AG09319 (cell line): ENCODE data around the gene CHST12.

Experiments
- DNase-seq: peaks from one replicate; pipeline ENCODE4 v3.0.0-alpha.2; 2010; ENCODE audit warnings: low read depth; ENCODE audit errors: extremely low read depth
- CTCF ChIP-seq: IDR thresholded peaks from 2 replicates; pipeline ENCODE4 v1.5.1; 2011; ENCODE audit warnings: low read depth, mild to moderate bottlenecking, inconsistent platforms, low read length, moderate library complexity

CHST12 gene

DNA sequence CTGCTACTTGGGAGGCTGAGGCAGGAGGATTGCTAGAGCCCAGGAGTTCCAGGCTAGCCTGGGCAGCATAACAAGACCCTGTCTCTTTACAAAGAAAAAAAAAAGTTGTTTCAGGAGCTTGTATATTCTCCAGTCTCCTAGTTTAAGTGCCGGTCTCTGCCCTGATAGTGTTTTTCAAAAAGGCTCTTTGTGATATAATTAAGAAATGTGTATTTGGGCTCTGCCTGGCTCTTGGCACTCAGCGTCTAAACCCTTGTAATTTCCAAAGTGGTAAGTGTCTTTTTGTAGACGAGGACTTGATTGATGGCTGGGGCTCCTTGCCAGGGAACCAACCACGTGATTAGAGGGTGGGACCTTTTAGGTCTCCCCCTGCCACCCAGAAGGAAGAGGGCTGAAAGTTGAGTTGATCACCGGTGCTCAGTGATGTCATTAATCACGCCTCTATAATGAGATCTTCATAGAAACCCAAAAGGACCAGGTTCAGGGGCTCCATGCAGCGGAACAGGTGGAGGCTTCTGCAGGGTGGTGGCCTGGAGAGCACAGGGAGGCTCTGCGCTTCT, 44.4 kb upstream of the CHST12 start:
- TF ChIP-seq CTCF: no peak
- DNase-seq: no peak

DNA sequence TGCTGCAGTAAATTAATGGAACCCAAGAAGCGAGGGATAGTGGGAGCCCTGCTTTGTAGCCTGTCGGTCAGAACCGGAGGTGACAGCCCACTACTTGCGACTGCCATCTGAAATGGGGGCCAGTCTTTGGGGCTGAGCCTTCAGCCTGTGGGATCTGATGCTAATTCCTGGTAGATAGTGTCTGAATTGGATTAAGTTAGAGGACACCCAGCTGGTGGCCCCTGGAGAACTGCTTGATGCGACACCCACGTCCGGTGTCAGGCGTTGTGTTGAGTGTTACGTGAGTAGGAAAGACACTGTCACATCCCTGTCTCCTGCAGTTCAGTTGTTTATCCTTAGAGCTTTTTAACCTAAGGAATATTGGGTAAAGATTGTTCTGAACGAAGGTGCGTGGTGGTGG, 43.8 kb upstream of the CHST12 start:
- DNase-seq: no peak
- TF ChIP-seq CTCF: no peak

- DNase-seq: no peak
- TF ChIP-seq CTCF: no peak
These were observed 42.6 kb upstream of the CHST12 start for GRCh38 chr7:2360796-2361195.

GRCh38 chr7:2362385-2363088, 40.9 kb upstream of the CHST12 start:
- TF ChIP-seq CTCF: no peak
- no peak for DNase-seq

- no peak for TF ChIP-seq CTCF
- no peak for DNase-seq
These were observed 34.3 kb upstream of the CHST12 start for GRCh38 chr7:2369139-2369538.

- no peak for TF ChIP-seq CTCF
- DNase-seq: no peak
These were observed 32.1 kb upstream of the CHST12 start for GRCh38 chr7:2371329-2371728.

DNA sequence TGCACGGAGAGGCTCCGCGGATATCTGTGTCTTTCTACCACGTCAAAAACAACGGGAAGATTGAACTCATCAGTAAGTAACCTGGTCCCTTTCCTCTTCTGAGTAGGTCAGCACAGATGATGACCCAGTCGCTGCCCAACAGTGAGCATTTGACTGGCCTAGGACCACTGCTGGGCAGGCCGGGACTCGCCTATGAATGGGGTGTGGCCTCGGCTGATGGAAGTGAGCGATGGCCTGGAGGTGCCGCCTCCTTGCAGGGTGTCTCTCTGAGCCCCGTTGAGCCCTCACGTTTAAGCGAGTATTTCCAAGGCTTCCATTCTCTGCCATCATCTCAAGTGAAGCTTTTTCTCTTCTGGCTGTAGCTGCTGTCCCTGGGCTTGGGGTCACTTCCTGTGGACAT, 30.7 kb upstream of the CHST12 start:
- TF ChIP-seq CTCF: no peak
- no peak for DNase-seq
